Astrocyte (in vitro differentiated cells and primary cell): ENCODE measurements around the gene BUB1B.

Source experiments
- CTCF ChIP-seq: IDR thresholded peaks from 2 replicates; pipeline ENCODE4 v1.5.1; 2011; ENCODE audit warnings: low read depth, mild to moderate bottlenecking, inconsistent platforms, low read length, moderate library complexity; ENCODE audit not compliant: insufficient read depth
- EZH2 ChIP-seq: IDR thresholded peaks from 2 replicates; pipeline ENCODE4 v1.6.1; 2012; ENCODE audit warnings: mild to moderate bottlenecking, low read length, inconsistent platforms; ENCODE audit not compliant: insufficient read depth

- TF ChIP-seq EZH2 (no peak), CTCF (no peak)
These were observed 61.3 kb downstream of the BUB1B start for GRCh38 chr15:40222131-40222530.
